NCI-H146 treated with DMSO at 0.1 percent for 48 hours (cell line): ENCODE results near the gene CHST2.

Experiments
- DNase-seq: peaks from one replicate; lab custom pipeline; 2025; ENCODE audit not compliant: unreplicated experiment; lab: John Stamatoyannopoulos, UW

CHST2 gene

GRCh38 chr3:143128227-143128955 lies 8.8 kb downstream of the CHST2 start:
- DNase-seq, result no peak

GRCh38 chr3:143132246-143132980 lies 12.8 kb downstream of the CHST2 start:
- DNase-seq, result no peak

GRCh38 chr3:143134471-143134870 lies 14.9 kb downstream of the CHST2 start:
- peak; percentile 97 for DNase-seq

- peak; percentile 16 for DNase-seq
Measured at GRCh38 chr3:143135150-143135549, 15.6 kb downstream of the CHST2 start.

- DNase-seq, result no peak
Measured at GRCh38 chr3:143137435-143138036, 18.0 kb downstream of the CHST2 start.

- no peak for DNase-seq
Measured at GRCh38 chr3:143138953-143139352, 19.4 kb downstream of the CHST2 start.

- no peak for DNase-seq
Measured at GRCh38 chr3:143139762-143140161, 20.2 kb downstream of the CHST2 start.

- no peak for DNase-seq
Measured at GRCh38 chr3:143140550-143140949, 21.0 kb downstream of the CHST2 start.

GRCh38 chr3:143142354-143142753 lies 22.8 kb downstream of the CHST2 start:
- peak; percentile 25 for DNase-seq

- no peak for DNase-seq
Measured at GRCh38 chr3:143145906-143146305, 26.3 kb downstream of the CHST2 start.

GRCh38 chr3:143146486-143147274 lies 27.1 kb downstream of the CHST2 start:
- DNase-seq, result no peak

- no peak for DNase-seq
Measured at GRCh38 chr3:143147707-143148106, 28.1 kb downstream of the CHST2 start.

GRCh38 chr3:143150071-143150470 lies 30.5 kb downstream of the CHST2 start:
- DNase-seq, result no peak

- no peak for DNase-seq
Measured at GRCh38 chr3:143151004-143151731, 31.6 kb downstream of the CHST2 start.

GRCh38 chr3:143152043-143152442 lies 32.5 kb downstream of the CHST2 start:
- no peak for DNase-seq

GRCh38 chr3:143155756-143156155 lies 36.2 kb downstream of the CHST2 start:
- DNase-seq, result no peak

- DNase-seq, result no peak
Measured at GRCh38 chr3:143158014-143158988, 38.7 kb downstream of the CHST2 start.

GRCh38 chr3:143160437-143160836 lies 40.9 kb downstream of the CHST2 start:
- no peak for DNase-seq

GRCh38 chr3:143163562-143164100 lies 44.1 kb downstream of the CHST2 start:
- DNase-seq, result no peak
